Brain microvascular endothelial cell (primary cell): ENCODE results near the gene TBL1X.

Source experiments
- DNase-seq: peaks from one replicate; pipeline ENCODE4 v3.0.0-alpha.2; 2020
- H3K27ac ChIP-seq: fragments of 250-450 bp; sonication (Bioruptor Pico); 2 replicates; pipeline ENCODE4 v1.5.1; 2020; ENCODE audit warnings: mild to moderate bottlenecking, moderate library complexity
- H3K27me3 ChIP-seq: fragments of 250-450 bp; sonication (Bioruptor Pico); replicated peaks from 2 replicates; pipeline ENCODE4 v1.5.1; 2020; ENCODE audit warnings: mild to moderate bottlenecking
- H3K36me3 ChIP-seq: fragments of 250-450 bp; sonication (Bioruptor Pico); replicated peaks from 2 replicates; pipeline ENCODE4 v1.5.1; 2020; ENCODE audit warnings: mild to moderate bottlenecking
- H3K4me3 ChIP-seq: 2 replicates; pipeline ENCODE4 v1.5.1; 2011; ENCODE audit warnings: low read depth, mild to moderate bottlenecking, control low read depth, low read length, moderate library complexity
- in situ Hi-C: cut with HindIII; loops from 2 replicates; pipeline ENCODE4 v1.10.0; 2017; ENCODE audit warnings: low sequenced_read_pairs, low pct_ligation_motif_present
- TF ChIP-seq, protein P1 (sequence below): IDR thresholded peaks from 2 replicates; pipeline ENCODE4 v1.5.1; 2011; ENCODE audit warnings: low read depth, mild to moderate bottlenecking, moderate library complexity, low read length, control low read depth, inconsistent platforms; ENCODE audit errors: missing control alignments

The TBL1X gene

DNA sequence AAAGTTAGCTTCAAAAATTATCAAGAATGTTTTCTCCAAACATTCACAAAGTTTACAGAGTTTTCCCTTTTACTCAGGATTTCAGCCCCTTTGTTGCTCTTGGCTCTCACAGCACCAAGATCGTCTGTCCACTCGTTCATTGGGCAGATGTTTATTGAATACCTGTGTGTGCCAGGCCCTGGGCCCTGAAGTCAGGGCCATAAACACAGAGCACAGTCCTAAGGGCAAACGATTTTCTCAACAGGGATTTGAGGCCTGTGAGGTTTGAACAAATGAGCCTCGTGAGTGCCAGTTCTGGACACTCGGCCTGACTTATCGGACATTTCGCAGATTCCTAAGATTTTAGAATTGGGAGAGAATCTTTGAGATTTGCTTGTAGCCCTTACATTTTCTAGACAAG is 142.1 kb downstream of the TBL1X start:
- Histone ChIP-seq H3K27me3 (no peaks in the 10 kb centered on the region), H3K4me3 (no peak overlapping the region), H3K27ac (no peak overlapping the region), H3K36me3 (no peaks in the 10 kb centered on the region)
- in situ Hi-C loops, result no loop called here
- TF ChIP-seq, protein P1, sequence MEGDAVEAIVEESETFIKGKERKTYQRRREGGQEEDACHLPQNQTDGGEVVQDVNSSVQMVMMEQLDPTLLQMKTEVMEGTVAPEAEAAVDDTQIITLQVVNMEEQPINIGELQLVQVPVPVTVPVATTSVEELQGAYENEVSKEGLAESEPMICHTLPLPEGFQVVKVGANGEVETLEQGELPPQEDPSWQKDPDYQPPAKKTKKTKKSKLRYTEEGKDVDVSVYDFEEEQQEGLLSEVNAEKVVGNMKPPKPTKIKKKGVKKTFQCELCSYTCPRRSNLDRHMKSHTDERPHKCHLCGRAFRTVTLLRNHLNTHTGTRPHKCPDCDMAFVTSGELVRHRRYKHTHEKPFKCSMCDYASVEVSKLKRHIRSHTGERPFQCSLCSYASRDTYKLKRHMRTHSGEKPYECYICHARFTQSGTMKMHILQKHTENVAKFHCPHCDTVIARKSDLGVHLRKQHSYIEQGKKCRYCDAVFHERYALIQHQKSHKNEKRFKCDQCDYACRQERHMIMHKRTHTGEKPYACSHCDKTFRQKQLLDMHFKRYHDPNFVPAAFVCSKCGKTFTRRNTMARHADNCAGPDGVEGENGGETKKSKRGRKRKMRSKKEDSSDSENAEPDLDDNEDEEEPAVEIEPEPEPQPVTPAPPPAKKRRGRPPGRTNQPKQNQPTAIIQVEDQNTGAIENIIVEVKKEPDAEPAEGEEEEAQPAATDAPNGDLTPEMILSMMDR, result no peak
- no peak for DNase-seq

- H3K27me3 ChIP-seq, result no peaks in the 10 kb centered on the region
- in situ Hi-C loops, result no loop called here
- H3K36me3 ChIP-seq, result no peaks in the 10 kb centered on the region
- H3K4me3 ChIP-seq, result no peak overlapping the region
- TF ChIP-seq, protein P1, result no peak
- no peak overlapping the region for H3K27ac ChIP-seq
- DNase-seq, result no peak
Measured at GRCh38 chrX:9609499-9609898, 144.6 kb downstream of the TBL1X start.

DNA sequence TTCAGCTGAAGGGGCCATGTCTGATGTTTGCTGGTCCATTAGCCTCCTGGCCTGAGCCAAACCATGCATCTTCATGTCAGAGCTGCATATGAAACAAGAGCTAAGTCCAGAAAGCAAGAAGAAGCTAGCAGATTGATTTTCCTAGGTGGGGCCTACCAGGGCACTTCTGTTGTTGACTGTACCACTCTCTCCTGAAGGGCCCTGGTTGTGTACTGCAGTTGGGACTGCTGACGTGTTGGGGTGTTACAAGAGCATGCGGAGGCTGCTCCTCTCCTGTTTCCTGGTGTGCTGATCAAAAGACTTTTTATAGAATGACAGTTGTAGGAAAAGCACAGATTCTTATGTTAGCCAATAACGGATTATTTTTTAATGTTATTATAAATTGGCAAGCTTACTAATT is 145.1 kb downstream of the TBL1X start:
- Histone ChIP-seq H3K27me3 (no peaks in the 10 kb centered on the region), H3K4me3 (no peak overlapping the region), H3K27ac (no peak overlapping the region), H3K36me3 (no peaks in the 10 kb centered on the region)
- DNase-seq, result no peak
- in situ Hi-C loops, result no loop called here
- TF ChIP-seq, protein P1, result no peak

DNA sequence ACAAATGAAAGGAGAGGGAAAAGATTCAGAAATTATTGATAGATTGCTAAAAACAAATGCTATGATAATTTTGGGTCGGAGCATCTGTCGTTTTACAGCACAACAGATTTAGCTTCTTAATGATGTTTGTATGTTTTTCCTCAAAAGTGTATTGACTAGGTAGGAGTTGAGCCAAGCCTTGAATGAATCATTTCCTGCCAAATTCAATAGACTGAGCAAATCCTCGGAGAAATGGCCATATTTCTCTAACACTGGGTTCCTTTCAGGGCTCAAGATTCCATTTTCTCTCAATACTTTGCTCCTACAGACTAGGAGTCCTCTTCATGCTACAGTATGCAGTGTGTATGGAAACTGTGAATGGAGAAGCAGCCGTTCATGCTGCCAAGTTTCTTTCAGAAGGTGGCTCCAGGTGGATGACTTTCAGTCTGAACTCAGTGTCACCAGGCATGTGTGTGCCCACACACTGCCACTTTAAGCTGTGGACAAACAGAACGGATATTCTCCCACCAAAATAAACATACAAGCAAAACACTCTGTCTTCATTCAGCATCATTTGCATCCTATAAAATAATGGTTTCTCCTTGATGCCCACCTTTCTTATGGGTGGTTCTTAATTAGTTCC is 146.0 kb downstream of the TBL1X start:
- TF ChIP-seq, protein P1, result no peak
- H3K4me3 ChIP-seq, result no peak overlapping the region
- H3K27ac ChIP-seq, result no peak overlapping the region
- in situ Hi-C loops, result no loop called here
- no peaks in the 10 kb centered on the region for H3K36me3 ChIP-seq
- H3K27me3 ChIP-seq, result no peaks in the 10 kb centered on the region
- no peak for DNase-seq

- H3K4me3 ChIP-seq, result no peak overlapping the region
- no peak overlapping the region for H3K27ac ChIP-seq
- in situ Hi-C loops, result no loop called here
- TF ChIP-seq, protein P1, result no peak
- H3K36me3 ChIP-seq, result no peaks in the 10 kb centered on the region
- DNase-seq, result no peak
- H3K27me3 ChIP-seq, result no peaks in the 10 kb centered on the region
Measured at GRCh38 chrX:9611436-9612145, 146.7 kb downstream of the TBL1X start.
